WI38 (cell line): Measurements from ENCODE around the gene ALMS1.

Experiments used
- H3K4me3 ChIP-seq: 2 replicates; pipeline ENCODE4 v1.5.1; 2011; ENCODE audit warnings: low read depth, mild to moderate bottlenecking, control low read depth, low read length
- TF ChIP-seq, protein P1 (sequence below): IDR thresholded peaks from 2 replicates; pipeline ENCODE4 v1.5.1; 2012; ENCODE audit warnings: low read depth, mild to moderate bottlenecking, control low read depth, low read length

Gene ALMS1

DNA sequence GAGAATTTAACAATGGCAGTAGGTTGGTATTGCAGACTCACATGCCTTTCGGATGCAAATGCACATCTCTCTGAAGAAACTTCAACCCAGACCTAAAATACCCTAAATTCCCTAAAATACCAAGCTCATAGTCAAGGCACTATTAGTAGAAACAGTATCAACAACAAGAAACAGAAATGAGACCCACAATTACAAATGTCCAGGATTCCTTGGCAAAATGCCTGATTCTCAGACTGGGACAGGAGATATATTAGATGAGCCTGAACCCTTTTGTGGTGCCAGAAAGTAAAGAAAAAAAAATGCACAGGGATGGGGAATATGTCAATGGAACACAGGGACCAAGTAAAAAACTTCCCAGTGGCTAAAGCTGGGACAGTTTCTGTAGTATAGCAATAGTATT, 179.3 kb downstream of the ALMS1 start:
- TF ChIP-seq, protein P1, sequence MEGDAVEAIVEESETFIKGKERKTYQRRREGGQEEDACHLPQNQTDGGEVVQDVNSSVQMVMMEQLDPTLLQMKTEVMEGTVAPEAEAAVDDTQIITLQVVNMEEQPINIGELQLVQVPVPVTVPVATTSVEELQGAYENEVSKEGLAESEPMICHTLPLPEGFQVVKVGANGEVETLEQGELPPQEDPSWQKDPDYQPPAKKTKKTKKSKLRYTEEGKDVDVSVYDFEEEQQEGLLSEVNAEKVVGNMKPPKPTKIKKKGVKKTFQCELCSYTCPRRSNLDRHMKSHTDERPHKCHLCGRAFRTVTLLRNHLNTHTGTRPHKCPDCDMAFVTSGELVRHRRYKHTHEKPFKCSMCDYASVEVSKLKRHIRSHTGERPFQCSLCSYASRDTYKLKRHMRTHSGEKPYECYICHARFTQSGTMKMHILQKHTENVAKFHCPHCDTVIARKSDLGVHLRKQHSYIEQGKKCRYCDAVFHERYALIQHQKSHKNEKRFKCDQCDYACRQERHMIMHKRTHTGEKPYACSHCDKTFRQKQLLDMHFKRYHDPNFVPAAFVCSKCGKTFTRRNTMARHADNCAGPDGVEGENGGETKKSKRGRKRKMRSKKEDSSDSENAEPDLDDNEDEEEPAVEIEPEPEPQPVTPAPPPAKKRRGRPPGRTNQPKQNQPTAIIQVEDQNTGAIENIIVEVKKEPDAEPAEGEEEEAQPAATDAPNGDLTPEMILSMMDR: no peak
- no peak overlapping the region for H3K4me3 ChIP-seq

DNA sequence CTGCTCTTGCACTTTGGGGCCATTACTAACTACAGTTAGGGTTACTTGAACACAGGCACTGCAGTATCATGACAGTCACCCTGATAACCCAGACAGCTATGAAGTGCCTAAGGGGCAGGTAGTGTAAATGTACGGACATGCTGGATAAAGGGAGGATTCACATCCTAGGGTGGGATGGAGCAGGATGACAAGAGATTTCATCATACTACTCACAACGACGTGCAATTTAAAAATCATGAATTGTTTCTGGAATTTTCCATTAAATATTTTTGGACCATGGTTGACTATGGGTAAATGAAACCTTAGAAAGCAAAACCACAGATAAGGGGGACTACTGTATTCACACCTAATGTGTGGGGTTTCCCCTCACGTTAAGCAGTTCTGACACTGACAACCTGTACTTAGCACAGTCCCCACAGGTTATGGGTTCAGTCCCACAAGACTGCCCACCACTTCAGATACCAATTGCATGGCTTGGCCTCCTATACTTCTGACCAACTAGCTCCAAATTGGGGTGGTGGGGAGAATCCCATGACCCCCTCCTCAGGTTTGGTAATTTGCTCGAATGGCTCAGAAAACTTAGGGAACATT, 180.7 kb downstream of the ALMS1 start:
- TF ChIP-seq, protein P1: no peak
- no peak overlapping the region for H3K4me3 ChIP-seq

DNA sequence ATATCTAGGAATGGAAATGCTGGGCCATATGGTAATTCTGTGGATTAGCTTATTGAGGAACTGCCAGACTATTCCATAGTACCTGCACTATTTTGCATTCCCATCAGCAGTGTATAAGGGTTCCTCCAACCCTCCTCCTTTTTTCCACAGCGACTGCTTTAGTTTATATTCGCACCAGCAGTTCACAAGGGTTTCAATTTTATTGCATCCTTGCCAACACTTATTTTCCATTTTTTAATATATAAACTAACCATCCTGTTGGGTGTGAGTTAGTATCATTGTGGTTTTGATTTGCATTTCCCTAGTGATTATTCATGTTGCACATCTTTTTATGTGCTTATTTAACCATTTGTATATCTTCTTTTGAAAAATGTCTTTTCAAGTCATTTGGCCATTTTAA, 189.6 kb downstream of the ALMS1 start:
- H3K4me3 ChIP-seq: no peak overlapping the region
- TF ChIP-seq, protein P1: no peak

DNA sequence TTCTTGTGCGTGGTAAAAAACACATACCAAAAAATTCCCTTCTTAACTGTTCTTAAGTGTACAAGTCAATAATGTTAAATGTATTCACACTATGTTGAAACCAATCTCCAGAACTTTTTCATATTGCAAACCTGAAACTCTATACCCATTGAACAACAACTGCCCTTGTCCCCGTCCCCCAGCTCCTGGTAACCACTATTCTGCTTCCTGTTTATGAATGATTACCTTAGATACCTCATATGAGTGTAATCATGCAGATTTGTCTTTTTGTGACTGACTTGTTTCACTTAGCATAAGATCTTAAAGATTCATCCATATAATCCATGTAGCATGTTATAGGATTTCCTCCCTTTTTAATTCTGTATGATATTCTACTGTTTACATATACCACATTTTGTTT, 196.7 kb downstream of the ALMS1 start:
- H3K4me3 ChIP-seq: no peak overlapping the region
- TF ChIP-seq, protein P1: no peak

DNA sequence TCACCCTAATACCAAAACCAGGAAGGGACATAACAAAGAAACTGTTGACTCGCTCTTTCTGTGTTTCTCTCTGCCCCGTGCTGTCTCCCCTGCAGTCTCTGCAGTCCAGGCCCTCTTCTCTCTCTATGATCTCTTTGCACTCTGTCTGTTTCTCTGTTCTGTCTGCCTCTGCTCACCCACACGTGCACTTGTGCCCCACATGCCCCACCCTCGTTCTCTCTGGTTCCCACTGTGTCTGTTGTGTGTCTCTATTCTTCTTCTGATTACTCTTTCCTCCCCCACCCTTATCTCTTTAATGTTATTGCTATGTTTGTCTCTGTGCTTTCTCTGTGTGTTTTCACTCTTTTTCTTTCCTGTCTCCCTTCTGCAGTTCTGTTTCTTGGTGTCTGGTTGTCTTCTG, 202.5 kb downstream of the ALMS1 start:
- H3K4me3 ChIP-seq: no peak overlapping the region
- TF ChIP-seq, protein P1: no peak

DNA sequence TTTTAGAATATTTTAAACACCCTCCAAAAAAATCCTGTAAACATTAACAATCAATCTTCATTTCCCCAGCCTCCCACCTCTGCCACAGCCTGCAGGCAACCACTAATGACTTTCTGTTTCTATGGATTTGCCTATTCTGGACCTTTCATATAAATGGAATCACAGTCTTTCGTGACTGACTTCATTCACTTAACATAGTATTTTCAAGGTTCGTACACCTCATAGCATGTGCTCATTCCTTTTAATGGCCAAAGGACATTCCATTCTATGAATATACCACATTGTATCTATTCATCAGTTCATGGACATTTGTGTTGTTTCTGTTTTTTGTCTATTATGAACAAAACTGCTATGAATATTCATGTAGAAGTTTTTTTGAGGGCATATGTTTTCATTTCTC, 208.0 kb downstream of the ALMS1 start:
- TF ChIP-seq, protein P1: no peak

DNA sequence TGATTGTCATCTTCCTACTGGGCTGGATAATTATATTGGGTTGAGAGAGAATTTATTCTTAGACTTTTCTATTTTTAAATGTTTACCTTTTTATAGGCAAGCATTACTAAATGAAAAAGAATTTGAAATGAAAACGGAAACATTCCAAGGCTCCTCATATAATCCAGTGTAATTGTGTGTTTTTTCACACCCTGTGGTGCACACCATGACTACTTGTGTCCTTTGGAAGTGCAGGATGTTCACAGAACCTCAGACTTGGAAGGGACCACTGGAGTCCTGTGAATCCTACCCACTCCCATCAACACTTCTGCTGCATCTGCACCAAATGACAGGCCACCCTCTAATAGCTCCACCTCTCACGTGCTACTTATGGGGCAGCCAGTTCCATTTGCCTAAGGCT, 208.6 kb downstream of the ALMS1 start:
- TF ChIP-seq, protein P1: no peak
- H3K4me3 ChIP-seq: no peak overlapping the region

More for the DNA sequence above, 208.0 kb downstream of the ALMS1 start:
- no peak overlapping the region for H3K4me3 ChIP-seq
